Gastroesophageal sphincter (tissue), 4 donors: ENCODE results near the gene EVC. TPM values are rescaled to one million over a fixed set of nuclear protein-coding genes. Genes with fewer than 3 reads are reported as not detected.
A peak's percentile ranks its signal among the peaks of the same experiment; 100 is the strongest.

Experiments
- ATAC-seq: fragments of 150-250 bp; one replicate; pipeline ENCODE4 v1.9.1; 2016; ENCODE audit warnings: mild to moderate bottlenecking, moderate library complexity
- H3K27ac ChIP-seq, 4 donors: fragments of 200-600 bp; sonication (generic) in 3 of 4; 1 replicate in 3 of 4; 2 replicates in 1 of 4; pipeline ENCODE4 v1.5.1; 2016 to 2019
- H3K27me3 ChIP-seq: fragments of 200-600 bp; sonication (generic); one replicate; pipeline ENCODE4 v1.5.1; 2019
- H3K36me3 ChIP-seq, 2 donors: fragments of 200-600 bp; sonication (generic); one replicate each; pipeline ENCODE4 v1.5.1; 2019; ENCODE audit warnings: control low read depth in 1 of 2
- H3K4me1 ChIP-seq, 3 donors: fragments of 200-600 bp; sonication (generic); 1 replicate in 2 of 3; 2 replicates in 1 of 3; pipeline ENCODE4 v1.5.1; 2016 to 2019; ENCODE audit warnings: control low read depth in 2 of 3
- H3K4me3 ChIP-seq, 2 donors: fragments of 200-600 bp; sonication (generic); one replicate each; pipeline ENCODE4 v1.5.1; 2019; ENCODE audit warnings: mild to moderate bottlenecking in 1 of 2, moderate library complexity in 1 of 2
- H3K9me3 ChIP-seq, 3 donors: fragments of 200-600 bp; sonication (generic); one replicate each; pipeline ENCODE4 v1.5.1; 2017 to 2019; ENCODE audit warnings: control low read depth in 2 of 3
- EP300 ChIP-seq: sonication (generic); formaldehyde crosslinking; IDR thresholded peaks from one replicate; pipeline ENCODE4 v1.6.1; 2017; ENCODE audit warnings: antibody characterized with exemption, mild to moderate bottlenecking
- POLR2A ChIP-seq, 2 donors: fragments of 450-650 bp; IDR thresholded peaks; one replicate each; pipeline ENCODE4 v1.6.1; 2017; ENCODE audit warnings: antibody characterized with exemption in 2 of 2, mild to moderate bottlenecking in 2 of 2, moderate library complexity in 1 of 2
- POLR2AphosphoS5 ChIP-seq: sonication (generic); formaldehyde crosslinking; IDR thresholded peaks from one replicate; pipeline ENCODE4 v1.6.1; 2017; ENCODE audit warnings: antibody characterized with exemption
- WGBS, 2 donors: methylation state at CpG; one replicate each; pipeline ENCODE4 v1.1.5; 2018; ENCODE audit warnings: low coverage in 1 of 2; 5-methylcytosine and 5-hydroxymethylcytosine counted together
- total RNA-seq, 4 donors: library from RNA; depleted of rRNA; stranded (reverse); fragments of >200 nt; gene quantifications; one replicate each; pipeline ENCODE4 v1.1.0, GENCODE V29; 2016
- TF ChIP-seq, protein P1 (sequence below), 4 experiments: fragments of 200-600 bp in 2 of 4; fragments of 450-650 bp in 2 of 4; sonication (generic) in 1 of 4; IDR thresholded peaks; one replicate each; pipeline ENCODE4 v1.5.1; 2017 to 2019; ENCODE audit warnings: antibody characterized with exemption in 4 of 4, mild to moderate bottlenecking in 2 of 4, moderate library complexity in 2 of 4

EVC gene
- total RNA-seq, 4 donors from 2014 or later: 17.8 to 53.7 (median 38.1) TPM

DNA sequence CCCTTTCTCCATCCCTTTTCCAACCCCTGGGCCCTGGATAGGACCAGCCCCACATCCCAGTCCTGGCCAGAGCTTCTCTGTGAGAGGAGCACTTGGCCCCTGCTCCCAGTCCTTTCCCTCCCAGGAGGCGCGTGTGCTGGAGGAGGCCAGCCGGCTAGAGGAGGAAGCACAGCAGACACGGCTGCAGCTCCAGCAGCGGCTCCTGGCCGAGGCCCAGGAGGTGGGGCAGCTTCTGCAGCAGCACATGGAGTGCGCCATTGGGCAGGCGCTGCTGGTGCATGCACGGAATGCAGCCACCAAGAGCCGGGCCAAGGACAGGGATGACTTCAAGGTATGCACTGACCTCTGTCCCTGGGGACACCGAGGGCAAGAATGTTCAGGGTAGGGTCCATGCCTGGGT lies 87.5 kb downstream of the EVC start:
- H3K4me1 ChIP-seq: no peaks in the 10 kb centered on the region
- H3K27me3 ChIP-seq: no peaks in the 10 kb centered on the region
- TF ChIP-seq POLR2AphosphoS5 (no peak), POLR2A (IDR thresholded peaks at IDR 0.05) (no peak), EP300 (no peak)
- TF ChIP-seq, protein P1, sequence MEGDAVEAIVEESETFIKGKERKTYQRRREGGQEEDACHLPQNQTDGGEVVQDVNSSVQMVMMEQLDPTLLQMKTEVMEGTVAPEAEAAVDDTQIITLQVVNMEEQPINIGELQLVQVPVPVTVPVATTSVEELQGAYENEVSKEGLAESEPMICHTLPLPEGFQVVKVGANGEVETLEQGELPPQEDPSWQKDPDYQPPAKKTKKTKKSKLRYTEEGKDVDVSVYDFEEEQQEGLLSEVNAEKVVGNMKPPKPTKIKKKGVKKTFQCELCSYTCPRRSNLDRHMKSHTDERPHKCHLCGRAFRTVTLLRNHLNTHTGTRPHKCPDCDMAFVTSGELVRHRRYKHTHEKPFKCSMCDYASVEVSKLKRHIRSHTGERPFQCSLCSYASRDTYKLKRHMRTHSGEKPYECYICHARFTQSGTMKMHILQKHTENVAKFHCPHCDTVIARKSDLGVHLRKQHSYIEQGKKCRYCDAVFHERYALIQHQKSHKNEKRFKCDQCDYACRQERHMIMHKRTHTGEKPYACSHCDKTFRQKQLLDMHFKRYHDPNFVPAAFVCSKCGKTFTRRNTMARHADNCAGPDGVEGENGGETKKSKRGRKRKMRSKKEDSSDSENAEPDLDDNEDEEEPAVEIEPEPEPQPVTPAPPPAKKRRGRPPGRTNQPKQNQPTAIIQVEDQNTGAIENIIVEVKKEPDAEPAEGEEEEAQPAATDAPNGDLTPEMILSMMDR (IDR thresholded peaks at IDR 0.05): no peak
- no peak overlapping the region for H3K27ac ChIP-seq
- 90 to 100% methylated on average over 1 to 2 of the region's 11 CpGs for WGBS, 2 donors
- peak; percentile 14 for ATAC-seq
- no peak overlapping the region for H3K4me3 ChIP-seq
- H3K9me3 ChIP-seq: no peaks in the 10 kb centered on the region
- H3K36me3 ChIP-seq: peaks cover 0 to 96% of the 10 kb centered on the region in 2 donors

DNA sequence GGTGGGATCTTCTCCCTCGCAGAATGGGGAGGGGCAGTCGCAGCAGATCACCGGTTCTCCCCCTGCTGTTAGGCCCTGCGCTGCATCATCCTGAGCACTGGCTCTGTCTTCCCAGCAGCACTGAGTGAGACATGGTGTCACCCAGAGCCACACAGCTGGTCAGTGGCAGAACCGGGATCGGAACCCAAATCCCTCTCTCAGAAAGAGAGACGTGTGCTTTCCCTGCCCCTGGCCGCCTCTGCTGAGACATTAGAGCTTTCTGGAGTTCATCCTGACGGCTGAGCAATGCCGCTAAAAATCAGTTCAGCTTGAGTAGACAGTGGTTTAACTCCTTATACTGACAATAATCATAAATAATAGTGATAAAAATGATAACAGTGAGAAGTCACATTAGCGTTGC lies 87.9 kb downstream of the EVC start:
- Histone ChIP-seq H3K27ac (no peak overlapping the region), H3K4me1 (no peaks in the 10 kb centered on the region), H3K36me3 (peaks cover 0 to 96% of the 10 kb centered on the region in 2 donors), H3K4me3 (no peak overlapping the region), H3K9me3 (no peaks in the 10 kb centered on the region), H3K27me3 (no peaks in the 10 kb centered on the region)
- ATAC-seq: no peak
- TF ChIP-seq POLR2A (IDR thresholded peaks at IDR 0.05): no peak
- no peak for TF ChIP-seq EP300
- TF ChIP-seq, protein P1 (IDR thresholded peaks at IDR 0.05): no peak
- no peak for TF ChIP-seq POLR2AphosphoS5
- WGBS, 2 donors: 77 to 88% methylated on average over 3 to 6 of the region's 11 CpGs

DNA sequence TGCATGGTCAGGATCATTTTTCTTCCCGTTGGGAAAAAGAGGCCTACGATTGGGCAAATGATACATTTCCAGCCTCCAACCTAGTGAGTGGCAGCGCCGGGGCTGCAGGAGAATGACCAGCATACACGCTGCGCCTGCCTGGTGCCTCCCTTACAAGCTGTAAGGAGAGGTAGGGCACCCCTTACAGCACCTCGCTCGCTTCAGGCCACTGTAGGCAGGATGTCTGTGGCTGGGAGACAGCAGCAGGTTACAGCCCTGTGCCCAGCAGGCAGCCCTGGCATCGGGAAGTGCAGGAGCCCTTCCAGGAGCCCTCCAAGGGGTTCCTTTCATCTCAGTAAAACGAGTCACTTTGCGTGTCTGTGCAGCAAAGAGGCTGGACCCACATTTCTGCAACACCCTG lies 88.4 kb downstream of the EVC start:
- Histone ChIP-seq H3K9me3 (no peaks in the 10 kb centered on the region), H3K27ac (no peak overlapping the region), H3K36me3 (peaks cover 0 to 100% of the 10 kb centered on the region in 2 donors), H3K4me3 (no peak overlapping the region), H3K4me1 (no peaks in the 10 kb centered on the region), H3K27me3 (no peaks in the 10 kb centered on the region)
- TF ChIP-seq POLR2AphosphoS5: no peak
- TF ChIP-seq, protein P1 (IDR thresholded peaks at IDR 0.05): no peak
- no peak for TF ChIP-seq POLR2A (IDR thresholded peaks at IDR 0.05)
- no peak for TF ChIP-seq EP300
- ATAC-seq: no peak
- WGBS, 2 donors: 60 to 68% methylated on average over 1 to 3 of the region's 11 CpGs

DNA sequence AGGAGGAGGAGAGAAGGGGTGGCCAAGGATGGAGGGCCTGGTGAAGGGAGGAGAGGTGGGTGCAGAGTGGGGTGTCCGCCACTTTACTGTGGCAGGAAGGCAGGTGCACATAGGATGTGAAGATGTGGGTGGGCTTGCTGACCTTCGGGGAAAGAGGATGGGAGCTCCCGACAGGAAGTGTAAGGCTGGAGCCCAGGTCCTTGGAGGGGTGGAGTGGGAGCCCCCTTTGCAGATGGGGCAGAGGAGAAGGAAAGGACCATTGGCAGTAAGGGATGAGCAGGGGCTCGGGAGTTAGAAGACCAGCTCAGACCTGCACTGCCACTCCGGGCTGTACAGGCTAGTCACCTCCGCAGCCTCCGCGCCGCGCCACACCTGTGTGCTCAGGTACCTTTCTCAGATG lies 89.5 kb downstream of the EVC start:
- Histone ChIP-seq H3K4me1 (no peaks in the 10 kb centered on the region), H3K27ac (no peak overlapping the region), H3K9me3 (no peaks in the 10 kb centered on the region), H3K27me3 (no peaks in the 10 kb centered on the region), H3K36me3 (peaks cover 0 to 100% of the 10 kb centered on the region in 2 donors), H3K4me3 (no peak overlapping the region)
- TF ChIP-seq POLR2A (IDR thresholded peaks at IDR 0.05) (no peak), EP300 (no peak), POLR2AphosphoS5 (no peak)
- TF ChIP-seq, protein P1 (IDR thresholded peaks at IDR 0.05): no peak
- 83 to 86% methylated on average over 7 of the region's 10 CpGs for WGBS, 2 donors
- no peak for ATAC-seq

DNA sequence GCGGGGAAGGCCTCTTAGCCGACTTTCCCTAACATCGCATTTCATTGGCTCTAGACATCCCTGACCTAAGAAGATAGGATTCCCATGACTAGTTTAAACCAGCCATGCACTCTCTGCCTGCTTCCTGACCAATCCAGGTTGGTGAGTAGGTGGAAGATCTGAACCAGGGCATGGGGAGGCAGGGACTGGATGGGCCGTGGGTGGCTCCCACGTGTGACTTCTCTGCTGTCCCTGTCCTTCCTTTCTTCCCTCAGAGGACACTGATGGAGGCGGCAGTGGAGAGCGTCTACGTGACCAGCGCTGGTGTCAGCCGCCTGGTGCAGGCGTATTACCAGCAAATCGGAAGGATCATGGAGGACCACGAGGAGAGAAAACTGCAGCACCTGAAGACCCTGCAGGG lies 90.7 kb downstream of the EVC start:
- 77 to 83% methylated on average over 3 to 6 of the region's 13 CpGs for WGBS, 2 donors
- Histone ChIP-seq H3K27ac (no peak overlapping the region), H3K4me1 (no peaks in the 10 kb centered on the region), H3K4me3 (no peak overlapping the region), H3K36me3 (peaks cover 0 to 100% of the 10 kb centered on the region in 2 donors), H3K9me3 (no peaks in the 10 kb centered on the region), H3K27me3 (no peaks in the 10 kb centered on the region)
- no peak for ATAC-seq
- no peak for TF ChIP-seq EP300
- no peak for TF ChIP-seq POLR2AphosphoS5
- no peak for TF ChIP-seq POLR2A (IDR thresholded peaks at IDR 0.05)
- TF ChIP-seq, protein P1 (IDR thresholded peaks at IDR 0.05): no peak
